OCI-M2 (cell line): Measurements from ENCODE around the gene USP51.
"Not testable (repeated sequence)": the region's sequence is repeated elsewhere in the genome, so short reads cannot be mapped to it uniquely, and the experiment has no call there.

ENCODE experiments used
- DNase-seq: peaks from one replicate; lab custom pipeline; 2025; ENCODE audit not compliant: unreplicated experiment; lab: John Stamatoyannopoulos, UW

The USP51 gene

DNA sequence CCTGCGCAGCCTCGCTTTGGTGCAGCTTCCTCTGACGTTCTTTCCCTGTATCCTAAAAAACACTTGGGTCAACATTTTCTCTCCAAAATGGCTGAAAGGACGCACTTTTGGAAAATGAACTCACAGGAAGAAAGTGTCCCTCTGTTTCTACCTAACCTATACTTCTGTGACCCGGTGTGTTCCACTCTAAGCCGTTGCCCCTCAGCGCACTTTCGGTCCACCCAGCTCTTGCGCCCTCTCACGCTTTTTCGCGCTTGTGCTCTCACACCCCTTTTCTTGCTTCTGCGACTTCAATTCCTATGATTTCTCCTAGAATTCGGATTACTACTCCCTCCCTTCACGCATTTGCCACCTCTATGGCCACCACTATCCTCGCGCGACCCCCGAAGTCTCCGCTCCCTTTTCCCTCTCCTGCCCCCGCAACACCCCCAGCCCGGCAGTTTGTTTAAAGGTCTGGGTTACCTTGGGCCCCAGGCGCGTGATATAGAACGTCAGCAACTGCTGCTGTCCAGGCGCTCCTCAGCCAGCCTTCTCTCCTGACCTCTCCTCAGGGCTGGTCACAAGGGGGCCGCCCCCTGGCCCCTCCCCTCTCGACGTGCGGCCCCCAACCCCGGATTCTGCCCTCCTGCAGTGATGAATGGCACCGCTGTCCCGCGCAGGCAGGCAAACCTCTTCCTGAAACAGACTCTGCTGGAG, at the start of gene USP51:
TSS of gene USP51 (minus strand) at position 535 of the 696 bp plus-strand sequence. CDS start 909 bp downstream, outside the sequence.
- peak; percentile 7 for DNase-seq

DNA sequence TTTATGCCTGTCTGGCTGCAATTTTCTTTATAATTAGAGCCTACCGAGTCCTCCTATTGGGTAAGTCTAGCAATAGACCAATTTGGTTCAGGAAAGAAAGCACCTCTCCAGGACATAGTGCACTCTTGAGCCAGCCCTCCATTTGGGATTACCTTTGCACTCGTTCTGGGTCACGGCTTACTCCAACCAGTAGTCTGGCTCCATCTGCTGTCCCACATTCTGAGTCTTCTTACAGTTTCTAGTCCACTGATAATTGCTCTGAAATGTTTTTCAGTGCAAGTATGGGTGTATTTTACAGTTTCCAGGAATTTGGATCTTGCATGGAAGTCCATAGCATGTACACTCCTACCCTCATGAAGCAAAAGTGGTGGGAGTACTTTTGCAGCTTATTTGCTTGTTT, 34.8 kb upstream of the USP51 start:
- DNase-seq, result no peak

- no peak for DNase-seq
Measured at GRCh38 chrX:55523356-55523755, 33.7 kb upstream of the USP51 start.

DNA sequence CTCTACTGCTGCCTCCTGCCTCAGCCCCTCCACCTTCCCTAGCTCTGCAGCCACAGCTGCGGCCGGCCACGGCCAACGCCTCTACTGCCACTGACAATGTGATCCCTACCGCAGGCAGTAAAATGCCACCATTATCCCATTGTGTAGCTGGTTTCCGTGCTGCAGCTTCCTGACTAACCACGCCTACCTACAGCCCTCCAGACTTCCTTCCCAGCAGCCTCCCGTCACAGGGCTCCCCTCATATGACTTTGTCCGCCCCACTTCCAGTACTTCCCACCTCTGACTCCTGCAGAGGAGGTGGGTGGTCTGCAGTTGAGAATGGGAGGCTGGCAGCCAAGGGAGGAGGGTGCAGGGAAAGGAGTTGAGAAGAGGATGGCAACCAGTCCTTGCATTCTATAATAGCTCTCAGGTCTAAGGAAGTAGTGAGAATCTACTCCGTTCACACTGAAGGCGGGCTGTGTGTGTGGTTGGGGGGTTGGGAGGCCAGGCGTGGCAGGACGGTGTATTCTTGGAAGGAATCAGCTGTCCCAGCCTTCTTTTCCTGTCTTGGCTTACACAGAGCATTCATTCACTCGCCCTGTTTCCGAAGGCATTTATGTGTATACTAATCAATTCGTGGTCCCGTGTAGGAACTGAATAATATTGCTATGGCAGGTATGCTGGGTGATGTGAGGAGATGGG, 33.1 kb upstream of the USP51 start:
- DNase-seq, result no peak

- DNase-seq, result no peak
Measured at GRCh38 chrX:55521687-55522086, 32.0 kb upstream of the USP51 start.

DNA sequence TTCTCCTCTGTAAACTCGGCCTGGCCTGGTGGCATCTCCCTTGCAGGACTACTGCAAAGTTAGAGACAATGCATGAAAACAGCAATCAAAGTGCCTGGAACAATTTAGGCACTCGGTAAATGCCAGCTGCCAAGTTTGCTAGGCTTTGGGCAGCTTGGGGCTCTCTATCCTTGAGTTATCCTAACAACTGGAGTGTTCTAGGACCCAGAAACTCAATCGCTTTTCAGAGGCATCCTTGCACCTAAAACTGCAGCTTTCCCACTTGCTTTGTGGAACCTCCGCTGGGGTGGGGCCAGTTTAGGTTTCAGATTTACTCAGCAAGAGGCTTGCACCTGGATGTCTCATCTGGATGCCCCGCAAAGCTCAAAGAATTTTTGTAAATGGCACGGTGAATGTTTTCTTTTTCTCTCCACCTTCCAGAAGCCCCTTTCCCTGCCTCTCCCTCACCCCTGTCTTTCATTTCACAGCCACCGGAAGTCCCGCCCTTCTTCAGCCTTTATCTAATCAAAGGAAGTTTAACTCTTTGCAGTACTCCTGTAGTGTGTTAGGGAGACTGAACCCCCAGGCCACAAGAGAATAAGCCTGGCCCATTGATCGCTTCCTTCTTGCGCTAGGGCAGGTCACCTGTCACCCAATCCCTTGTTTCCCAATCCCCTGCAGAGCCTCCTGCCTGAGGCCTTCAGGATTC, 27.3 kb upstream of the USP51 start:
- DNase-seq, result not testable (repeated sequence)

DNA sequence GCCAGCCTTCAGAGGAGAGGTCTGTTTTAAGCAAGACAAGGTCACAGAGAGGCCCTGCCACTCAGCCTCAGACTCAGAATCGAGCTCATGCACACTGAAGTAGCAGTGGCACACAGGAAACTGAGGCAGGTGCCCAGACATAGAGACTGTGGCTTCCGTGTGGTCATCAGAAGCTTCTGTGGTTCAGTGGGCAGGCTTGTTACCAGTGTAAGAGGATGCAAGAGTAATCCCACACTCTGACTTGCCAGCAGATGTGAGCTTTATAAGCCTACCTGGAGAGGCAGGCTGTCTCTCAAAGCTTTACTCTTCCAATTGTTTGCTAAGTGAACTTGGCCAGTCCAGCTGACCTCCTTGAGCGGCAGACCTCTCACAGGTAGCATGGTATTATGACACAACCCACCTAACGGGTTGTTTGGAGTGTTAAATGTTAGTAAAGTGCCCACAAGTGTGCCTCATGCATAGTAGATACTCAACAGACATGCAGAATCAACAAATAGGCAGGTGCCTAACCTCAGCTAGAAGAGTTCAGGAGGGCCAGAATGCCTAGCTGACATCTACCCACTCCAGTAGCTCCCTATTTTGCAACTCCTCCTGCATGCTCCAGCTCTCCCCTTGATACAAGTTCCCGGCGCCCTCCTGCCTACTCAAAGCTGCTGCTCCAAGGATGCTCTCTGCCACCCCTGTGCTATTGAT, 23.5 kb upstream of the USP51 start:
- not testable (repeated sequence) for DNase-seq

DNA sequence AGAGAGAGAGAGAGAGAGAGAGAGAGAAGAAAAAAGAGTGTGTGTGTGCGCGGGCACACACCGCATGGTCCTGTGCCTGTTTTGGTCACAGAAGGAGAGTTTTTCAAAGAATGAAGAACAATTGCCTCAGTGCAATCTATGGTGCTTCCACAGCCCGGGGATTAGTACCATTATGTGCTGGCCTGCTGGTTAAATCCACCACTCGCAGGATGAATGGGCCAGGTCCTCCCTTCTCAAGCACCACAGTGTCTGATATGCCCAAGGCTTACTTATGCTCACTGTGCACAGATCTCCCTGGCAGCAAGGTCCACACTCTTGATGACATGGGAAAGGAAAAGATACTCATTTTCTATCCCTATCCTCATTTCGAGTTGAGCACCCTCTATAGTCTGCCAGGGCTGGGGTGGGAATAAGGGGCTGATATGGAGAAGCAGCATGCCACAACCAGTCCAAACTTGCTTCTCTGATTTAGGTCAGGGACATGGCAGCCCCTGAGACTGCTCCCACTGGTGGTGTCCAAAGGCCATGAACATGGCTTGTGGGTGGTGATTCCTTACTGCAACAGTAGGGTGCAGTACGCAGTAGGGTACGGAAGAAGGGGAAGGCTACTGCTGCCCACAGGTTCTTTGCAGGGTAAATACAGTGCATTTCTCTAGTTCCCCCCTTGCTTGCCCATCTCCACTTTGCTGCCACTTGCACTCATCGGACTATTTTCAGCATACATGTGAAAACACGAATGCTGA, 18.9 kb upstream of the USP51 start:
- not testable (repeated sequence) for DNase-seq

- DNase-seq, result not testable (repeated sequence)
Measured at GRCh38 chrX:55507699-55508098, 18.1 kb upstream of the USP51 start.

- not testable (repeated sequence) for DNase-seq
Measured at GRCh38 chrX:55507010-55507409, 17.4 kb upstream of the USP51 start.

DNA sequence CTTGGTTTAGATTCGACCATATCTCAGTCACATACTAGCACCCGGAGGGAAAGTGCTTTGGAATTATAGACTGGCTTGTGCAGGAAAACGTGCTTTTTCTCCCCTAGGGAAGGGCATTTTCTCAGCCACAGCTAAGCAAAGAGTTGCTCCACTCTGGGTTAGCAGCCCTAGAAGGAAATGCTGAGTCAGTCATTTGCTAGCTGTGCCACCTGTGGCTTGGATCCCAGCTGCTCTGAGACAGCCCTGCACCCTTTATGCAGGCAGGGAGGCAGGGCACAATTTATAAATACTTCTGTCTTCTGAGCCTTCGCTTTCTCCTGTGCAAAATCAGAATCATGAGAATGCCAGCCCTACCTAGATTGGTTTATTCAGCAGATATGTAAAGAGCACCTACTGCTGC, 1.3 kb upstream of the USP51 start:
- DNase-seq, result no peak

DNA sequence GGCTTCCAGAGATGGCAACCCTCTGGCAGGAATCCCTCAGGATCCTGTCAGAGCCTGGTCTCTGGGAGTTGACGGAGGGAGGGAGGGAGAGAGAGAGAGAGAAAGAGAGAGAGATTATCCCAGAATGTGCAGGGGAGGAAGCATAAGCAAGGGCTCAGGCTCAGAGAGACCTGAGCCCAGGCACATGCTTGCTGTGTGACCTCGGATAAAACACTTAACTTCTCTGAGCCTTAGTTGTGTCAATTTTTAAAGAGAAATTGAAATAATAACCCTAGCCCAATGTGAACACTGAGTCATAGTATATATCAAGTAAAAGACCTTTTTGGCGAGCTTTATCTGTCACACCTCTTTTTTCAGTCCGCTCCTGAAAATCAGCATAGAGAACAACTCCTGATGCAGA, 473 bp upstream of the USP51 start:
- DNase-seq, result no peak

GRCh38 chrX:55488593-55489313, 895 bp downstream of the USP51 start:
- peak; percentile 5 for DNase-seq

GRCh38 chrX:55488006-55488592, 1.5 kb downstream of the USP51 start:
- no peak for DNase-seq

- DNase-seq, result no peak
Measured at GRCh38 chrX:55487143-55487542, 2.5 kb downstream of the USP51 start.

DNA sequence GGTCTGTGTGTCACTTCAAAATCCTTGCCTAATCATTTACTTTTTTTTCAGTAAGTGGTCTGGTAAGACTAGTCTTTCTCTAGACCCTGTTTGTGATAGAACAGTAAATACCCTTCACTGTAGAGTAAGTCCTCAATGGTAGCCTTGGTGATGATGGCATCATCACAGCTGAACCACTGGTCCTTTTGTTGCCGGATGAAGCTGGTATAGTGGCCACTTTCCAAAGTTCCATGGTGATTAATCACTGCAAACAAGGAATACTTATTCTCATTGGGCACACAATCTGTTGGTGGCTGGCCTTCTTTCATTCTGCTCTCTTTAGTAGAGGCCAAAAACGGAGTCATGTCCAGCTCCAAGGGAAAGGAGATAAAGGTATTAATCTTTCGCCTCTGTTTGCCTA, 2.9 kb downstream of the USP51 start:
- DNase-seq, result no peak

DNA sequence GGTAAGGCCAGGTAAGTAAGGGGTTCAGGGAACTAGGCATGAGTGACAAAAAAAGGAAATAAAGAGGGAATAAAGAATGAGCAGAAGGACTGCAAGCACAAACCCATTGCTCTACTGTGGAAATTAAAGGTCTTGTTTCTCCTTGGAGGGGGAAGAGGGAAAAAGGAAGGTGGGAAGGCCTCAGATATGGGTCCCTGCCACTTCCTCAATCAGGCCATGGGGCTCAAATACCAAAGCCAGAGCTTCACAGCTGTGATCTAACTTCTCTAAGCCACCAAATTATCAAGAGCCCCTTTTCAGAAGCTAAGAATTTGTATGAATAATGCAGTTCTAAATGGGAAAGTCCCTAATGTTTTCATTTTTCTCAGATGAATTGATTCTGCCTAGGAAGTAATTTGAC, 4.7 kb downstream of the USP51 start:
- no peak for DNase-seq

GRCh38 chrX:55480390-55481062, 9.1 kb downstream of the USP51 start:
- peak; percentile 60 for DNase-seq

DNA sequence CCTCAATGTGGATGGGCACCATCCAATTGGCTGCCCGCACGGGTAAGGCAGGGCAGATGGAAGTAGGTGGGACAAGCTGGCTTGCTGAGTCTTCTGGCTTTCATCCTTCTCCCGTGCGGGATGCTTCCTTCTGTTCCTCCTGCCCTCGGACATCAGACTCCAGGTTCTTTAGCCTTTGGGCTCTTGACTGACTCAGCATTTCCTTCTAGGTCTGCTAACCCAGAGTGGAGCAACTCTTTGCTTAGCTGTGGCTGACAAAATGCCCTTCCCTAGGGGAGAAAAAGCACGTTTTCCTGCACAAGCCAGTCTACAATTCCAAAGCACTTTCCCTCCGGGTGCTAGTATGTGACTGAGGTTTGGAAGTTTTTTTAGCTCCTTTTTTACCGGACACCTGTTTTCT, 9.7 kb downstream of the USP51 start:
- not testable (repeated sequence) for DNase-seq
